DMS 273 (cell line): ENCODE data around the gene FAM193B.
"Not testable (repeated sequence)": the region's sequence is repeated elsewhere in the genome, so short reads cannot be mapped to it uniquely, and the experiment has no call there.

Experiments
- DNase-seq: peaks from one replicate; lab custom pipeline; 2025; ENCODE audit not compliant: unreplicated experiment; lab: John Stamatoyannopoulos, UW

FAM193B gene

GRCh38 chr5:177487975-177488374 lies 66.4 kb downstream of the FAM193B start:
- DNase-seq, result no peak

GRCh38 chr5:177487144-177487543 lies 67.2 kb downstream of the FAM193B start:
- DNase-seq, result no peak

GRCh38 chr5:177486256-177486655 lies 68.1 kb downstream of the FAM193B start:
- no peak for DNase-seq

GRCh38 chr5:177485753-177486152 lies 68.6 kb downstream of the FAM193B start:
- DNase-seq, result not testable (repeated sequence)

GRCh38 chr5:177484902-177485549 lies 69.3 kb downstream of the FAM193B start:
- peak; percentile 60 for DNase-seq

GRCh38 chr5:177483994-177484901 lies 70.1 kb downstream of the FAM193B start:
- DNase-seq, result peak; percentile 92

GRCh38 chr5:177483042-177483441 lies 71.3 kb downstream of the FAM193B start:
- DNase-seq, result no peak

GRCh38 chr5:177482359-177482795 lies 72.0 kb downstream of the FAM193B start:
- no peak for DNase-seq

- DNase-seq, result peak; percentile 52
Measured at GRCh38 chr5:177479774-177480173, 74.6 kb downstream of the FAM193B start.

GRCh38 chr5:177478711-177479646 lies 75.4 kb downstream of the FAM193B start:
- DNase-seq, result peak; percentile 68

GRCh38 chr5:177477701-177478477 lies 76.5 kb downstream of the FAM193B start:
- DNase-seq, result no peak

GRCh38 chr5:177476531-177477233 lies 77.7 kb downstream of the FAM193B start:
- no peak for DNase-seq

- DNase-seq, result no peak
Measured at GRCh38 chr5:177475563-177476427, 78.6 kb downstream of the FAM193B start.

GRCh38 chr5:177474846-177475562 lies 79.4 kb downstream of the FAM193B start:
- DNase-seq, result peak; percentile 75

GRCh38 chr5:177474002-177474476 lies 80.3 kb downstream of the FAM193B start:
- no peak for DNase-seq

- peak; percentile 86 for DNase-seq
Measured at GRCh38 chr5:177473443-177474001, 80.8 kb downstream of the FAM193B start, which contains the start of gene DBN1. DBN1 (minus strand) TSS chr5:177473634; CDS start chr5:177473521, 113 bp downstream.
